GM18951 (cell line): Measurements from ENCODE around the gene PPAN.
A peak's percentile ranks its signal among the peaks of the same experiment; 100 is the strongest.

ENCODE experiments used
- POLR2A ChIP-seq: IDR thresholded peaks from 4 replicates; pipeline ENCODE4 v1.6.1; 2011; ENCODE audit warnings: mild to moderate bottlenecking; ENCODE audit not compliant: insufficient read length, insufficient read depth; ENCODE audit errors: extremely low read depth
- in situ Hi-C: fragments of 300-500 bp; cut with MboI; formaldehyde crosslinking; loops from one replicate; pipeline ENCODE4 v1.12.0; 2022; ENCODE audit warnings: low sequenced_read_pairs, mixed read lengths, inconsistent platforms; ENCODE audit not compliant: unreplicated experiment

PPAN gene

GRCh38 chr19:10106100-10106936 lies at the start of gene PPAN:
Gene PPAN (plus strand): TSS chr19:10106362. CDS start chr19:10106395, 33 bp downstream.
- in situ Hi-C loops: no loop called here
- TF ChIP-seq POLR2A: peak; percentile 78

- in situ Hi-C loops: no loop called here
- no peak for TF ChIP-seq POLR2A
Observed at GRCh38 chr19:10061717-10062310, 44.3 kb upstream of the PPAN start.

GRCh38 chr19:10068205-10068604 lies 38.0 kb upstream of the PPAN start:
- in situ Hi-C loops: no loop called here

GRCh38 chr19:10069046-10069445 lies 37.1 kb upstream of the PPAN start:
- in situ Hi-C loops: no loop called here
- no peak for TF ChIP-seq POLR2A

More at GRCh38 chr19:10068205-10068604, 38.0 kb upstream of the PPAN start:
- TF ChIP-seq POLR2A: no peak

- no peak for TF ChIP-seq POLR2A
- in situ Hi-C loops: no loop called here
Observed at GRCh38 chr19:10070730-10071446, 35.3 kb upstream of the PPAN start.

- TF ChIP-seq POLR2A: no peak
- in situ Hi-C loops: no loop called here
Observed at GRCh38 chr19:10074153-10074552, 32.0 kb upstream of the PPAN start.

- in situ Hi-C loops: no loop called here
- no peak for TF ChIP-seq POLR2A
Observed at GRCh38 chr19:10076535-10076934, 29.6 kb upstream of the PPAN start.

- in situ Hi-C loops: no loop called here
- TF ChIP-seq POLR2A: no peak
Observed at GRCh38 chr19:10078329-10078728, 27.8 kb upstream of the PPAN start.

GRCh38 chr19:10079031-10079453 lies 27.1 kb upstream of the PPAN start:
- no peak for TF ChIP-seq POLR2A
- in situ Hi-C loops: no loop called here

GRCh38 chr19:10083911-10084310 lies 22.3 kb upstream of the PPAN start:
- TF ChIP-seq POLR2A: no peak
- in situ Hi-C loops: no loop called here

- in situ Hi-C loops: no loop called here
- no peak for TF ChIP-seq POLR2A
Observed at GRCh38 chr19:10084803-10085202, 21.4 kb upstream of the PPAN start.

GRCh38 chr19:10085641-10086590 lies 20.2 kb upstream of the PPAN start, which contains the start of gene SHFL:
Gene SHFL (plus strand): TSS chr19:10086317. CDS start chr19:10086428, 111 bp downstream.
- in situ Hi-C loops: no loop called here

More at GRCh38 chr19:10085641-10086590, 20.2 kb upstream of the PPAN start, which contains the start of gene SHFL:
- peak; percentile 84 for TF ChIP-seq POLR2A
